Activated T-cell treated with anti-CD3 and anti-CD28 coated beads for 4 hours (primary cell): Measurements from ENCODE around the gene ZC3H12D.

Experiments used
- DNase-seq: peaks from one replicate; pipeline ENCODE4 v3.0.0-alpha.2; 2020

ZC3H12D gene

DNA sequence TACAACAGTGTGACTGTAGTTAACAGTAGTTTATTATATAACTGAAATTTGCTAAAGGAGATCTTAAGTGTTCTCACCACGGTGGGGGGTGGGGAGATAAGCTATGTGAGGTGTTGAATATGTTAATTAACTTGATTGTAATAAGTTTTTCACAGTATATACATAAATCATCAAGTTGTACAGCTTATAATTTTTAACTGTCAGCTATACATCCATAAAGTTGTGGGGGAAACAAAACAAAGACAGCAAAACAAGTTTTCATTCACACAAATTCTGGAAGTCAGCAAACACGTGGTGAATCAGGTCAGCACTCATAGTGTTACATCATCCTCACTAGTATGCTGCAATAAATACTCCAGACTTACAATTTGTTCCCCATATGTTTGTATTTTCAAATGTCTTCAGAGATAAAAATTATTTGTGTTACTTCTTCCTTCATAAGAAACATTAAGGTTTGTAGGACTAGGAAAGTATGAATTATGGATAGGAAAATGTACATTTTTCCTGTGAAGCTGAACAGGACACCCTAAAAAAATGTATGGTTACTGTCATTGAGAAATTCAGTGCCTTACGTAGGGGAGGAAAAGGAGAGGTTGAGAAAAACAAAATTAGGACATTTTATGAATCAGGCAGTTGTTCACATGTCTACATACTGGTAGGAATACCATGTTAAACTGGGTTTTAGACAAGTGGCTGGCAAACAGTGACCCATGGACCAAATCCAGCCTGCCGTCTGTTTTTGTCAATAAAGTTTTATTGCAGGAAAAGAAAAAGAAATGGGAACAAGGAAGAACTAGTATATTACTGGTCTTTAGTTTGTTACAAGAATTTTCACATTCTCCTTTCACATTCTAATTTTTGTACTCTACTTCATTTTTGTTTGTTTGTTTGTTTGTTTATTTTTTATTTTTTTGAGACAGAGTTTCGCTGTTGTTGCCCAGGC lies 78.7 kb downstream of the ZC3H12D start:
- DNase-seq: no peak

DNA sequence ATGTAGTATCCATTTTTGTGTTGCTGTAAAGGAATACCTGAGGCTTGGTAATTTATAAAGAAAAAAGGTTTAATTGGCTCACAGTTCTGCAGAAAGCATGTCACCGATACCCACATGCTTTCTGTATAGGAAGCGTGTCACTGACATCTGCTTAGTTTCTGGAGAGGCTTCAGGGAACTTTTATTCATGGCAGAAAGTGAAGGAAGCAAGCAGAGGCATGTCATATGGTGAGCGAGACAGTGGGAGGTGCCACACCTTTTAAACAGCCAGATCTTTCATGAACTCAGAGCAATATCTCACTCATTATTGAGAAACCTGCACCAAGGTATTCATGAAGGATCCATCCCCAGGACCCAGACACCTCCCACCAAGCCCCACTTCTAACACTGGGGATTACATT lies 81.3 kb downstream of the ZC3H12D start:
- no peak for DNase-seq

DNA sequence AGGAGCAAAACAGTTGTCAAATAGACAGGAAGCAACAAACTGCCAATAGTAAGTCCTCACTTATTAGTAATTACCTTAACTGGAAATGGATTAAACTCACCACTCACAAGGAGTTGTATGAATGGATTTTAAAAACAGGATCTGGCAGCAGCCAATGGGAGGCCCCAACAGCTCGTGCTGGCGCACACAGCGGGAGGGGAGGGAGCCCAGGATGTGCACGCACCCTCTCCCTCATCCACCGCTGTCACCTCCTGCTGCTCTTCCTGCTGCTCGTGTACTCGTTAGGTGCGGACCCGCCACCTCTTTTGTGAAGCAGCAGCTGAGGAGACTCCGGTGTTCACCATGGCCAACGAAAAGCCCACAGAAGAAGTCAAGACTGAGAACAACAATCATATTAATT lies 84.8 kb downstream of the ZC3H12D start, which contains the start of gene SUMO4:
Gene SUMO4, plus strand, starts transcription at position 213 of the 400 bp plus-strand sequence. Its CDS starts 130 bp downstream, at position 343.
- DNase-seq: no peak

DNA sequence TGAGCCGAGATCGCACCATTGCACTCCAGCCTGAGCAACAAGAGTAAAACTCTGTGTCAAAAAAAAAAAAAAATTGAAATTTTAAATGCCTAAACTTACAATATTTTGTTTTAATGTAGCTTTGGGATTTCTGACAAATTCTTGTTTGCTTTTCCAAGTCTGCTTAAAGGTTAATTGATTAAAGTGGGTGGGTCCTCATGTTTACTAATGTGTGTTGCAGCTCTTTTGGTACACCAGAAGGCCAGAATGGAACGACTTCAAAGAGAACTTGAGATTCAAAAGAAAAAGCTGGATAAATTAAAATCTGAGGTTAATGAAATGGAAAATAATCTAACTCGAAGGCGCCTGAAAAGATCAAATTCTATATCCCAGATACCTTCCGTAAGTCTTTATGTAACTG lies 87.4 kb downstream of the ZC3H12D start:
- no peak for DNase-seq
